Liver (tissue), 9 donors: ENCODE measurements around the gene SMYD2. TPM values are rescaled to one million over a fixed set of nuclear protein-coding genes. Genes with fewer than 3 reads are reported as not detected.

Experiments
- DNase-seq: peaks from one replicate; pipeline ENCODE4 v3.0.0-alpha.2; 2017; ENCODE audit warnings: low spot score
- H3K27ac ChIP-seq, 2 donors: one replicate each; pipeline ENCODE4 v1.7.0; 2013; ENCODE audit warnings: inconsistent platforms in 2 of 2, low read length in 2 of 2, control low read depth in 1 of 2, low read depth in 1 of 2, mild to moderate bottlenecking in 1 of 2
- H3K27me3 ChIP-seq, 4 donors: one replicate each; pipeline versions ENCODE4 v1.6.1 to v1.7.0; 2013; ENCODE audit warnings: low read length in 3 of 4, inconsistent platforms in 1 of 4, mild to moderate bottlenecking in 1 of 4, moderate library complexity in 1 of 4; ENCODE audit not compliant: control insufficient read depth in 4 of 4, insufficient read depth in 4 of 4
- H3K36me3 ChIP-seq, 4 donors: one replicate each; pipeline versions ENCODE4 v1.6.1 to v1.7.0; 2013; ENCODE audit warnings: low read length in 3 of 4, mild to moderate bottlenecking in 3 of 4, low read depth in 1 of 4, moderate library complexity in 1 of 4; ENCODE audit not compliant: control insufficient read depth in 4 of 4, insufficient read depth in 3 of 4
- H3K4me1 ChIP-seq, 4 donors: one replicate each; pipeline versions ENCODE4 v1.6.1 to v1.7.0; 2013; ENCODE audit warnings: low read length in 3 of 4, mild to moderate bottlenecking in 3 of 4, moderate library complexity in 1 of 4; ENCODE audit not compliant: control insufficient read depth in 4 of 4, insufficient read depth in 4 of 4
- H3K4me3 ChIP-seq, 3 donors: one replicate each; pipeline versions ENCODE4 v1.6.1 to v1.7.0; 2013; ENCODE audit warnings: low read length in 3 of 3, control low read depth in 1 of 3, low read depth in 1 of 3, mild to moderate bottlenecking in 1 of 3
- H3K9ac ChIP-seq, 2 donors: one replicate each; pipeline ENCODE4 v1.7.0; 2013; ENCODE audit warnings: low read length in 2 of 2, mild to moderate bottlenecking in 2 of 2, moderate library complexity in 2 of 2, control low read depth in 1 of 2, low read depth in 1 of 2
- H3K9me3 ChIP-seq, 4 donors: one replicate each; pipeline versions ENCODE4 v1.6.1 to v1.7.0; 2013; ENCODE audit warnings: low read length in 3 of 4; ENCODE audit not compliant: control insufficient read depth in 4 of 4
- EGR1 ChIP-seq, 2 donors: IDR thresholded peaks; 2 replicates each; pipeline ENCODE4 v1.6.1; 2016 to 2018; ENCODE audit warnings: antibody characterized with exemption in 2 of 2, low read depth in 2 of 2
- FOXA2 ChIP-seq: IDR thresholded peaks from 2 replicates; pipeline ENCODE4 v1.6.1; 2016; ENCODE audit warnings: antibody characterized with exemption
- HNF4G ChIP-seq: IDR thresholded peaks from 2 replicates; pipeline ENCODE4 v1.6.1; 2016; ENCODE audit warnings: antibody characterized with exemption
- NR2F2 ChIP-seq: IDR thresholded peaks from 2 replicates; pipeline ENCODE4 v1.6.1; 2016; ENCODE audit warnings: antibody characterized with exemption
- RAD21 ChIP-seq, 2 donors: IDR thresholded peaks; 2 replicates each; pipeline ENCODE4 v1.6.1; 2016; ENCODE audit warnings: antibody characterized with exemption in 2 of 2, mild to moderate bottlenecking in 2 of 2
- RXRA ChIP-seq, 2 donors: IDR thresholded peaks; 2 replicates each; pipeline ENCODE4 v1.6.1; 2017 to 2018; ENCODE audit warnings: antibody characterized with exemption in 2 of 2, mild to moderate bottlenecking in 1 of 2
- TAF1 ChIP-seq: conservative IDR thresholded peaks from 2 replicates; pipeline ENCODE4 v1.6.1; 2016; ENCODE audit warnings: antibody characterized with exemption, mild to moderate bottlenecking
- YY1 ChIP-seq: IDR thresholded peaks from 2 replicates; pipeline ENCODE4 v1.6.1; 2016; ENCODE audit warnings: antibody characterized with exemption, mild to moderate bottlenecking
- WGBS: extraction: QIAGEN DNeasy Blood & Tissue Kit; methylation state at CpG from one replicate; pipeline ENCODE4 v1.1.7; 2013; 5-methylcytosine and 5-hydroxymethylcytosine counted together
- polyA plus RNA-seq, 2 donors: library from polyadenylated mRNA; stranded (reverse) in 1 of 2; unstranded in 1 of 2; fragments of 200-250 nt in 1 of 2; fragments of >200 nt in 1 of 2; fragmentation: Nextera tagmentation in 1 of 2; extraction: Ambion mirVana in 1 of 2; gene quantifications; one replicate each; pipeline versions ENCODE4 v1.2.1 to v1.2.3, GENCODE V29; 2013 to 2015
- total RNA-seq, 2 donors: library from RNA; depleted of rRNA; stranded (reverse); fragments of >200 nt; gene quantifications; one replicate each; pipeline ENCODE4 v1.2.3, GENCODE V29; 2014
- TF ChIP-seq, protein P1 (sequence below): IDR thresholded peaks from 2 replicates; pipeline ENCODE4 v1.6.1; 2016; ENCODE audit warnings: antibody characterized with exemption
- TF ChIP-seq, protein P2 (sequence below): IDR thresholded peaks from 2 replicates; pipeline ENCODE4 v1.6.1; 2016; ENCODE audit warnings: antibody characterized with exemption
- TF ChIP-seq, protein P3 (sequence below): IDR thresholded peaks from 2 replicates; pipeline ENCODE4 v1.6.1; 2016; ENCODE audit warnings: antibody characterized with exemption, mild to moderate bottlenecking
- TF ChIP-seq, protein P4 (sequence below): IDR thresholded peaks from 2 replicates; pipeline ENCODE4 v1.6.1; 2016; ENCODE audit warnings: antibody characterized with exemption
- donor health status: healthy.
- donor health status: healthy.
- donor health status: healthy.
- donor health status: healthy.
- donor health status: healthy.

SMYD2 gene
- total and polyA plus RNA-seq, 4 donors: 11.9 to 20.2 (median 17.2) TPM

DNA sequence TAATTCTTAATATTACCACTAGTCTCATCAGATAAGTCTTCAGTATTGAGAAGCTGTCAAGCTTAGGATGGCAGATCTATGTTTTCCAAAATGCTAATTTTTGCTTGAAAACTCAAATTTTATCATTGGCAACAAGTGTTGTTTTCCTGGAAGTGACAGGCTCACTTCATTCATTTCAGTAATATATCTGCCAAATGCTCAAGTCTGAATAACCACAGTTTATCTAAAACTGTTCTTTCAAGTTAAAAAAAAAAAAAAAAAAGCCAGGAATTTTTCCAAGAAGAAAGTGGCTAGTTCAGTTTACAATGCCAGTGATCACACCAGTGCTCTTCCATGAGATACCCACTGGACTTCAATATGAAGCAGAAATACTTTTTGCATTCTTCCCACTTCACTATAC lies 20.6 kb downstream of the SMYD2 start:
- no peak overlapping the region for H3K4me3 ChIP-seq
- no peaks in the 10 kb centered on the region for H3K4me1 ChIP-seq
- H3K36me3 ChIP-seq: no peaks in the 10 kb centered on the region
- TF ChIP-seq RXRA (IDR thresholded peaks at IDR 0.05): no peak
- no peak for TF ChIP-seq YY1
- no peak for TF ChIP-seq TAF1
- no peak for TF ChIP-seq EGR1 (IDR thresholded peaks at IDR 0.05; ENCODE audit: low read depth in 2 of 2)
- H3K9me3 ChIP-seq: no peaks in the 10 kb centered on the region
- no peaks in the 10 kb centered on the region for H3K27me3 ChIP-seq
- no peak for DNase-seq
- no peak overlapping the region for H3K27ac ChIP-seq
- H3K9ac ChIP-seq: no peak overlapping the region

DNA sequence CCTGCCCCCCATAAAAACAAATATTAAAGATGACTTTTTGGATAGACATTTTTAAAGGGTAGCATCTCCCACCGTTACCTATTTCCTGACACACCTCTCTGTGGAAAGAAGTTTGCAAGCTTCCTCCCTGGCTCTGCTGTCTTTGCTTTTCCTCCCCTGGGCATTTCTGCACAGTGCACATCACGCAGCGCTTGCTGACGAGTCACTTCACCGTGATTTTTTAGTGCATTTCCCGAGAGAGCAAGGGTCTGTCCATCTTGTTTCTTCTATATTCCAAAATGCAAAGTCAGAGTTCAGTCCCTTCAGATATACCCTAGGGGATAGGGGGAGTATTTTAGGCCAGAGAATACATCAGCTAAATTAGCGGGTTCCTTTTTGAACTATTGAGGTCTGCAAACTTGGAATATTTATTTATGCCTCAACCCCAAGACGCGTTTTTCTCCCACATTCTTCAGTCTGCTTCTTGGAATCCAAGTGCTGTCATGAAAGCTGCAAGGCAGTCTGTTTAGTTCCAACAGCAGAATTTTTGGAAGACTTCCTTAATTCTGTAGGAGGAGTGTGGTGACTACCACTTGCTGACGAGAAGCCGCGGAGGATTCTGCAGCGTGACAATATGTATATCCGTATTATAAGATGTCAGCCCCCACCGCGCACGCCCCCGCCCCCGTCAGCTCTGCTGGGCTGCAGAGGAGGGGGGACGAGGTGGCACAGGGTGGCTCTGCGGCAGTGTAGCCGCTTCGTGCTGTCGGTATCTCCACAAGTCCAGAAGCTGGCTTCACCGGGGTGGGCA lies 22.4 kb downstream of the SMYD2 start:
- H3K9me3 ChIP-seq: no peaks in the 10 kb centered on the region
- no peak overlapping the region for H3K9ac ChIP-seq
- TF ChIP-seq NR2F2: no peak
- TF ChIP-seq, protein P1, sequence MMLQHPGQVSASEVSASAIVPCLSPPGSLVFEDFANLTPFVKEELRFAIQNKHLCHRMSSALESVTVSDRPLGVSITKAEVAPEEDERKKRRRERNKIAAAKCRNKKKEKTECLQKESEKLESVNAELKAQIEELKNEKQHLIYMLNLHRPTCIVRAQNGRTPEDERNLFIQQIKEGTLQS: no peak
- TF ChIP-seq, protein P2, sequence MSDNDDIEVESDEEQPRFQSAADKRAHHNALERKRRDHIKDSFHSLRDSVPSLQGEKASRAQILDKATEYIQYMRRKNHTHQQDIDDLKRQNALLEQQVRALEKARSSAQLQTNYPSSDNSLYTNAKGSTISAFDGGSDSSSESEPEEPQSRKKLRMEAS: no peak
- TF ChIP-seq, protein P3, sequence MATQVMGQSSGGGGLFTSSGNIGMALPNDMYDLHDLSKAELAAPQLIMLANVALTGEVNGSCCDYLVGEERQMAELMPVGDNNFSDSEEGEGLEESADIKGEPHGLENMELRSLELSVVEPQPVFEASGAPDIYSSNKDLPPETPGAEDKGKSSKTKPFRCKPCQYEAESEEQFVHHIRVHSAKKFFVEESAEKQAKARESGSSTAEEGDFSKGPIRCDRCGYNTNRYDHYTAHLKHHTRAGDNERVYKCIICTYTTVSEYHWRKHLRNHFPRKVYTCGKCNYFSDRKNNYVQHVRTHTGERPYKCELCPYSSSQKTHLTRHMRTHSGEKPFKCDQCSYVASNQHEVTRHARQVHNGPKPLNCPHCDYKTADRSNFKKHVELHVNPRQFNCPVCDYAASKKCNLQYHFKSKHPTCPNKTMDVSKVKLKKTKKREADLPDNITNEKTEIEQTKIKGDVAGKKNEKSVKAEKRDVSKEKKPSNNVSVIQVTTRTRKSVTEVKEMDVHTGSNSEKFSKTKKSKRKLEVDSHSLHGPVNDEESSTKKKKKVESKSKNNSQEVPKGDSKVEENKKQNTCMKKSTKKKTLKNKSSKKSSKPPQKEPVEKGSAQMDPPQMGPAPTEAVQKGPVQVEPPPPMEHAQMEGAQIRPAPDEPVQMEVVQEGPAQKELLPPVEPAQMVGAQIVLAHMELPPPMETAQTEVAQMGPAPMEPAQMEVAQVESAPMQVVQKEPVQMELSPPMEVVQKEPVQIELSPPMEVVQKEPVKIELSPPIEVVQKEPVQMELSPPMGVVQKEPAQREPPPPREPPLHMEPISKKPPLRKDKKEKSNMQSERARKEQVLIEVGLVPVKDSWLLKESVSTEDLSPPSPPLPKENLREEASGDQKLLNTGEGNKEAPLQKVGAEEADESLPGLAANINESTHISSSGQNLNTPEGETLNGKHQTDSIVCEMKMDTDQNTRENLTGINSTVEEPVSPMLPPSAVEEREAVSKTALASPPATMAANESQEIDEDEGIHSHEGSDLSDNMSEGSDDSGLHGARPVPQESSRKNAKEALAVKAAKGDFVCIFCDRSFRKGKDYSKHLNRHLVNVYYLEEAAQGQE: no peak
- TF ChIP-seq, protein P4, sequence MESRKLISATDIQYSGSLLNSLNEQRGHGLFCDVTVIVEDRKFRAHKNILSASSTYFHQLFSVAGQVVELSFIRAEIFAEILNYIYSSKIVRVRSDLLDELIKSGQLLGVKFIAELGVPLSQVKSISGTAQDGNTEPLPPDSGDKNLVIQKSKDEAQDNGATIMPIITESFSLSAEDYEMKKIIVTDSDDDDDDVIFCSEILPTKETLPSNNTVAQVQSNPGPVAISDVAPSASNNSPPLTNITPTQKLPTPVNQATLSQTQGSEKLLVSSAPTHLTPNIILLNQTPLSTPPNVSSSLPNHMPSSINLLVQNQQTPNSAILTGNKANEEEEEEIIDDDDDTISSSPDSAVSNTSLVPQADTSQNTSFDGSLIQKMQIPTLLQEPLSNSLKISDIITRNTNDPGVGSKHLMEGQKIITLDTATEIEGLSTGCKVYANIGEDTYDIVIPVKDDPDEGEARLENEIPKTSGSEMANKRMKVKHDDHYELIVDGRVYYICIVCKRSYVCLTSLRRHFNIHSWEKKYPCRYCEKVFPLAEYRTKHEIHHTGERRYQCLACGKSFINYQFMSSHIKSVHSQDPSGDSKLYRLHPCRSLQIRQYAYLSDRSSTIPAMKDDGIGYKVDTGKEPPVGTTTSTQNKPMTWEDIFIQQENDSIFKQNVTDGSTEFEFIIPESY: no peak
- TF ChIP-seq HNF4G: no peak
- no peak for TF ChIP-seq RAD21 (IDR thresholded peaks at IDR 0.05)
- no peak for TF ChIP-seq FOXA2
- H3K27ac ChIP-seq: no peak overlapping the region
- no peaks in the 10 kb centered on the region for H3K4me1 ChIP-seq
- H3K36me3 ChIP-seq: no peaks in the 10 kb centered on the region
- 88% methylated on average over 25 of the region's 25 CpGs for WGBS
- no peak for DNase-seq
- H3K27me3 ChIP-seq: no peaks in the 10 kb centered on the region
- H3K4me3 ChIP-seq: no peak overlapping the region
